Keratinocyte (primary cell): ENCODE results near the gene RPS21. TPM values are rescaled to one million over a fixed set of nuclear protein-coding genes. Genes with fewer than 3 reads are reported as not detected.

Source experiments
- DNase-seq: peaks from one replicate; pipeline ENCODE4 v3.0.0-alpha.2; 2011; ENCODE audit warnings: low read depth, missing footprints, low spot score
- FAIRE-seq: peaks from 2 replicates; lab custom pipeline; 2011; peaks lifted over from hg19 to GRCh38; lab: Jason Lieb, UNC
- H2AFZ ChIP-seq: 2 replicates; pipeline ENCODE4 v1.6.0; 2012; ENCODE audit warnings: low read length, control low read depth, inconsistent platforms; ENCODE audit not compliant: control insufficient read depth
- H3K27ac ChIP-seq: 2 replicates; pipeline ENCODE4 v1.5.1; 2011; ENCODE audit warnings: low read length; ENCODE audit not compliant: control insufficient read depth, insufficient read depth
- H3K27me3 ChIP-seq: 3 replicates; pipeline ENCODE4 v1.6.0; 2011; ENCODE audit warnings: low read length; ENCODE audit not compliant: control insufficient read depth, insufficient read depth; ENCODE audit errors: extremely low read depth
- H3K36me3 ChIP-seq, 2 experiments: 2 replicates in 1 of 2; 3 replicates in 1 of 2; pipeline ENCODE4 v1.5.1; 2011; ENCODE audit warnings: low read length in 2 of 2, mild to moderate bottlenecking in 1 of 2; ENCODE audit not compliant: control insufficient read depth in 2 of 2, insufficient read depth in 2 of 2; ENCODE audit errors: extremely low read depth in 1 of 2
- H3K4me1 ChIP-seq: 3 replicates; pipeline ENCODE4 v1.5.1; 2011; ENCODE audit warnings: low read length; ENCODE audit not compliant: control insufficient read depth, insufficient read depth; ENCODE audit errors: extremely low read depth
- H3K4me2 ChIP-seq: 3 replicates; pipeline ENCODE4 v1.6.0; 2011; ENCODE audit warnings: low read depth, low read length; ENCODE audit not compliant: control insufficient read depth, insufficient read depth; ENCODE audit errors: extremely low read depth
- H3K4me3 ChIP-seq, 3 experiments: fragments of 200-600 bp in 1 of 3; sonication (generic) in 1 of 3; 2 replicates in 2 of 3; 3 replicates in 1 of 3; pipeline ENCODE4 v1.5.1; 2011 to 2016; ENCODE audit warnings: low read length in 3 of 3, mild to moderate bottlenecking in 3 of 3, control low read depth in 2 of 3, inconsistent platforms in 1 of 3, low read depth in 1 of 3, mixed read lengths in 1 of 3, mixed run types in 1 of 3, moderate library complexity in 1 of 3; ENCODE audit not compliant: control insufficient read depth in 2 of 3, insufficient read depth in 2 of 3; ENCODE audit errors: extremely low read depth in 1 of 3
- H3K79me2 ChIP-seq: 2 replicates; pipeline ENCODE4 v1.6.0; 2012; ENCODE audit warnings: low read length; ENCODE audit not compliant: control insufficient read depth, insufficient read depth
- H3K9ac ChIP-seq: 3 replicates; pipeline ENCODE4 v1.6.0; 2011; ENCODE audit warnings: low read length; ENCODE audit not compliant: control insufficient read depth, insufficient read depth; ENCODE audit errors: extremely low read depth
- H3K9me1 ChIP-seq: 3 replicates; pipeline ENCODE4 v1.6.0; 2011; ENCODE audit warnings: low read length; ENCODE audit not compliant: control insufficient read depth, insufficient read depth; ENCODE audit errors: extremely low read depth
- H3K9me3 ChIP-seq: 2 replicates; pipeline ENCODE4 v1.5.1; 2012; ENCODE audit warnings: low read depth, low read length; ENCODE audit not compliant: control insufficient read depth
- H4K20me1 ChIP-seq: 3 replicates; pipeline ENCODE4 v1.6.0; 2011; ENCODE audit warnings: low read length; ENCODE audit not compliant: control insufficient read depth, insufficient read depth; ENCODE audit errors: extremely low read depth
- CTCF ChIP-seq, 3 experiments: IDR thresholded peaks in 1 of 3; conservative IDR thresholded peaks in 1 of 3; optimal IDR thresholded peaks in 1 of 3; 2 replicates in 2 of 3; 3 replicates in 1 of 3; pipeline versions ENCODE3 to v1.5.1; 2011; ENCODE audit warnings: low read length in 3 of 3, mild to moderate bottlenecking in 3 of 3, moderate library complexity in 2 of 3, control low read depth in 1 of 3, inconsistent platforms in 1 of 3; ENCODE audit not compliant: insufficient read depth in 2 of 3; ENCODE audit errors: extremely low read depth in 1 of 3
- EZH2 ChIP-seq: IDR thresholded peaks from one replicate; pipeline ENCODE4 v1.6.1; 2012; ENCODE audit warnings: inconsistent platforms, mild to moderate bottlenecking, low read length, moderate library complexity
- dilution Hi-C: fragments of 300-500 bp; cut with MboI; formaldehyde crosslinking; loops from one replicate; pipeline ENCODE4 v1.7.0; 2020; ENCODE audit warnings: low sequenced_read_pairs; ENCODE audit not compliant: extremely low pct_ligation_motif_present
- polyA plus RNA-seq, 5 experiments: library from polyadenylated mRNA; depleted of rRNA in 3 of 5; stranded (reverse) in 3 of 5; stranded (forward) in 1 of 5; unstranded in 1 of 5; fragments of >200 nt; gene quantifications; 1 replicate in 1 of 5; 2 replicates in 3 of 5; 3 replicates in 1 of 5; pipeline versions ENCODE4 v1.2.1 to v1.2.3, GENCODE V29; 2011 to 2012; ENCODE audit warnings: missing spikeins in 2 of 5, low read depth in 1 of 5, low replicate concordance in 1 of 5

Gene RPS21
- polyA plus RNA-seq, 1 donor (not counting 4 experiments of a cell fraction or from before 2014, with no cell fraction given): 3,874 TPM

- H4K20me1 ChIP-seq: no peaks in the 10 kb centered on the region
- DNase-seq: no peak
- H3K27me3 ChIP-seq: no peaks in the 10 kb centered on the region
- peaks cover 27 to 35% of the 10 kb centered on the region in 2 experiments for H3K36me3 ChIP-seq
- no peak overlapping the region for H2AFZ ChIP-seq
- no peaks in the 10 kb centered on the region for H3K9me3 ChIP-seq
- dilution Hi-C loops: no loop called here
- peak overlapping the region; percentile 76 for H3K9ac ChIP-seq
- peak overlapping the region in 1 of 3 experiments; percentile 56 for H3K4me3 ChIP-seq
- H3K4me1 ChIP-seq: peaks cover 45% of the 10 kb centered on the region
- FAIRE-seq: no peak
- H3K9me1 ChIP-seq: no peaks in the 10 kb centered on the region
- H3K4me2 ChIP-seq: peak overlapping the region; percentile 91
- H3K79me2 ChIP-seq: peaks cover 18% of the 10 kb centered on the region
- H3K27ac ChIP-seq: peak overlapping the region; percentile 97
- TF ChIP-seq CTCF (optimal IDR thresholded peaks at IDR 0.05 in 1 of 3, IDR thresholded peaks at IDR 0.05 in 1 of 3, conservative IDR thresholded peaks at IDR 0.05 in 1 of 3; ENCODE audit: extremely low read depth in 1 of 3, insufficient read depth in 2 of 3, low read length in 3 of 3): no peak
- TF ChIP-seq EZH2: no peak
Measured at GRCh38 chr20:62349556-62350097, 37.3 kb upstream of the RPS21 start.

- H3K4me3 ChIP-seq: peak overlapping the region in 2 of 3 experiments; percentile 38 to 56
- H3K36me3 ChIP-seq: peaks cover 27 to 36% of the 10 kb centered on the region in 2 experiments
- peak; percentile 90 for DNase-seq
- no peaks in the 10 kb centered on the region for H3K27me3 ChIP-seq
- FAIRE-seq: peak; percentile 100
- peaks cover 23% of the 10 kb centered on the region for H3K79me2 ChIP-seq
- H3K27ac ChIP-seq: peak overlapping the region; percentile 97
- no peaks in the 10 kb centered on the region for H3K9me3 ChIP-seq
- H3K4me2 ChIP-seq: peak overlapping the region; percentile 91
- peak overlapping the region; percentile 76 for H3K9ac ChIP-seq
- dilution Hi-C loops: no loop called here
- H3K9me1 ChIP-seq: no peaks in the 10 kb centered on the region
- no peak for TF ChIP-seq EZH2
- no peak for TF ChIP-seq CTCF (optimal IDR thresholded peaks at IDR 0.05 in 1 of 3, IDR thresholded peaks at IDR 0.05 in 1 of 3, conservative IDR thresholded peaks at IDR 0.05 in 1 of 3; ENCODE audit: extremely low read depth in 1 of 3, insufficient read depth in 2 of 3, low read length in 3 of 3)
- no peaks in the 10 kb centered on the region for H4K20me1 ChIP-seq
- H2AFZ ChIP-seq: no peak overlapping the region
- peaks cover 50% of the 10 kb centered on the region for H3K4me1 ChIP-seq
Measured at GRCh38 chr20:62350098-62350628, 36.7 kb upstream of the RPS21 start.
